H1 (cell line): ENCODE results near the gene IDH2. TPM values are rescaled to one million over a fixed set of nuclear protein-coding genes. Genes with fewer than 3 reads are reported as not detected.

ENCODE experiments used
- CTCF ChIA-PET: fragments of 300-600 bp; sonication (Branson Sonifier 250); formaldehyde crosslinking; loops from one replicate; lab custom pipeline; 2021; ENCODE audit not compliant: partially characterized antibody; lab: Charles Lee
- POLR2A ChIA-PET: fragments of 300-600 bp; sonication (Branson Sonifier 250); formaldehyde crosslinking; loops from one replicate; lab custom pipeline; 2021; ENCODE audit warnings: inconsistent platforms; ENCODE audit not compliant: partially characterized antibody; lab: Charles Lee
- DNase-seq, 2 experiments: peaks; one replicate each; pipeline versions ENCODE4 v3.0.0 to v3.0.0-alpha.2; 2010 to 2022; ENCODE audit warnings: low spot score in 2 of 2, low read depth in 1 of 2, mixed read lengths in 1 of 2
- FAIRE-seq: peaks from 2 replicates; lab custom pipeline; 2011; peaks lifted over from hg19 to GRCh38; lab: Jason Lieb, UNC
- H2AFZ ChIP-seq: 2 replicates; pipeline ENCODE4 v1.8.1; 2012; ENCODE audit warnings: low read length, inconsistent platforms
- H2AK5ac ChIP-seq: 2 replicates; pipeline ENCODE4 v1.6.1; 2013; ENCODE audit warnings: low read depth, low read length
- H2BK120ac ChIP-seq: replicated peaks from 2 replicates; pipeline ENCODE3; 2013; ENCODE audit warnings: low read depth, low read length, inconsistent platforms
- H2BK12ac ChIP-seq: 2 replicates; pipeline ENCODE4 v1.6.1; 2013; ENCODE audit warnings: low read depth, low read length
- H2BK15ac ChIP-seq: 2 replicates; pipeline ENCODE4 v1.6.1; 2013; ENCODE audit warnings: low read length
- H2BK20ac ChIP-seq: 2 replicates; pipeline ENCODE4 v1.6.1; 2013; ENCODE audit warnings: low read length
- H2BK5ac ChIP-seq: 2 replicates; pipeline ENCODE4 v1.6.1; 2013; ENCODE audit warnings: low read depth, low read length
- H3K14ac ChIP-seq: 2 replicates; pipeline ENCODE4 v1.6.1; 2013; ENCODE audit warnings: inconsistent platforms; ENCODE audit not compliant: insufficient read length
- H3K18ac ChIP-seq: 2 replicates; pipeline ENCODE4 v1.6.1; 2013; ENCODE audit warnings: low read length; ENCODE audit errors: extremely low read depth
- H3K23ac ChIP-seq: 2 replicates; pipeline ENCODE4 v1.6.1; 2013; ENCODE audit warnings: inconsistent platforms; ENCODE audit not compliant: insufficient read length
- H3K23me2 ChIP-seq: 2 replicates; pipeline ENCODE4 v1.6.1; 2013; ENCODE audit warnings: low read depth, low read length
- H3K27ac ChIP-seq: 2 replicates; pipeline ENCODE4 v1.6.1; 2011; ENCODE audit warnings: low read depth, low read length, inconsistent platforms
- H3K27me3 ChIP-seq, 4 experiments: replicated peaks in 1 of 4; 1 replicate in 1 of 4; 2 replicates in 3 of 4; pipeline versions ENCODE4 v1.6.1 to v1.8.1; 2011 to 2013; ENCODE audit warnings: low read length in 3 of 4, mild to moderate bottlenecking in 3 of 4, inconsistent platforms in 2 of 4, mixed read lengths in 2 of 4, moderate library complexity in 1 of 4; ENCODE audit not compliant: control insufficient read depth in 3 of 4, insufficient read depth in 3 of 4; ENCODE audit errors: extremely low read depth in 1 of 4
- H3K36me3 ChIP-seq, 4 experiments: 2 replicates each; pipeline versions ENCODE4 v1.6.1 to v1.8.1; 2011 to 2013; ENCODE audit warnings: mild to moderate bottlenecking in 4 of 4, low read length in 3 of 4, moderate library complexity in 2 of 4, control low read depth in 1 of 4, inconsistent platforms in 1 of 4; ENCODE audit not compliant: insufficient read depth in 4 of 4, control insufficient read depth in 2 of 4
- H3K4ac ChIP-seq: replicated peaks from 2 replicates; pipeline ENCODE3; 2013; ENCODE audit warnings: low read length, low read depth, mixed read lengths, inconsistent platforms; ENCODE audit not compliant: insufficient read length
- H3K4me1 ChIP-seq, 4 experiments: replicated peaks in 1 of 4; 1 replicate in 1 of 4; 2 replicates in 3 of 4; pipeline versions ENCODE4 v1.6.1 to v1.8.1; 2011 to 2013; ENCODE audit warnings: low read length in 3 of 4, inconsistent platforms in 2 of 4, mixed read lengths in 1 of 4; ENCODE audit not compliant: insufficient read depth in 4 of 4, control insufficient read depth in 3 of 4
- H3K4me2 ChIP-seq, 2 experiments: 2 replicates each; pipeline versions ENCODE4 v1.6.1 to v1.8.1; 2011 to 2013; ENCODE audit warnings: low read depth in 2 of 2, low read length in 2 of 2, control low read depth in 1 of 2, inconsistent platforms in 1 of 2, mild to moderate bottlenecking in 1 of 2; ENCODE audit not compliant: insufficient read depth in 1 of 2
- H3K4me3 ChIP-seq, 4 experiments: fragments of 200-600, 300-600 bp in 1 of 4; sonication (generic), shearing (Covaris generic), sonication (Bioruptor Twin) in 1 of 4; 2 replicates each; pipeline versions ENCODE4 v1.5.1 to v1.8.1; 2011 to 2016; ENCODE audit warnings: low read length in 4 of 4, low read depth in 3 of 4, control low read depth in 2 of 4, inconsistent platforms in 2 of 4, mild to moderate bottlenecking in 2 of 4, mixed read lengths in 1 of 4, moderate library complexity in 1 of 4; ENCODE audit not compliant: insufficient read depth in 2 of 4; ENCODE audit errors: extremely low read depth in 1 of 4
- H3K56ac ChIP-seq: replicated peaks from 2 replicates; pipeline ENCODE3; 2013; ENCODE audit warnings: low read depth, mild to moderate bottlenecking, mixed read lengths, low read length, inconsistent platforms; ENCODE audit not compliant: insufficient read length
- H3K79me1 ChIP-seq: 2 replicates; pipeline ENCODE4 v1.6.1; 2013; ENCODE audit warnings: low read depth, low read length, control low read depth
- H3K79me2 ChIP-seq, 2 experiments: 2 replicates each; pipeline versions ENCODE4 v1.6.1 to v1.8.1; 2012 to 2013; ENCODE audit warnings: low read length in 2 of 2, mild to moderate bottlenecking in 2 of 2, inconsistent platforms in 1 of 2; ENCODE audit not compliant: insufficient read depth in 2 of 2, control insufficient read depth in 1 of 2
- H3K9ac ChIP-seq, 4 experiments: replicated peaks in 1 of 4; 1 replicate in 1 of 4; 2 replicates in 3 of 4; pipeline versions ENCODE4 v1.6.1 to v1.8.1; 2011 to 2013; ENCODE audit warnings: low read depth in 3 of 4, low read length in 3 of 4, control low read depth in 2 of 4, mild to moderate bottlenecking in 2 of 4, moderate library complexity in 2 of 4, inconsistent platforms in 1 of 4; ENCODE audit errors: extremely low read depth in 1 of 4
- H3K9me3 ChIP-seq, 2 experiments: 2 replicates each; pipeline versions ENCODE4 v1.6.1 to v1.8.1; 2012 to 2013; ENCODE audit warnings: mild to moderate bottlenecking in 2 of 2, moderate library complexity in 2 of 2, control low read depth in 1 of 2, inconsistent platforms in 1 of 2, low read depth in 1 of 2, low read length in 1 of 2, mixed read lengths in 1 of 2; ENCODE audit not compliant: insufficient read depth in 2 of 2
- H4K20me1 ChIP-seq, 2 experiments: replicated peaks in 1 of 2; 2 replicates each; pipeline versions ENCODE3 to v1.8.1; 2011 to 2013; ENCODE audit warnings: inconsistent platforms in 2 of 2, low read length in 2 of 2, mild to moderate bottlenecking in 1 of 2; ENCODE audit not compliant: insufficient read depth in 2 of 2, control insufficient read depth in 1 of 2
- H4K5ac ChIP-seq: 2 replicates; pipeline ENCODE4 v1.6.1; 2013; ENCODE audit warnings: low read length, low read depth, mixed read lengths, inconsistent platforms; ENCODE audit not compliant: insufficient read length
- H4K8ac ChIP-seq: 2 replicates; pipeline ENCODE4 v1.8.0; 2013; ENCODE audit warnings: mild to moderate bottlenecking, moderate library complexity, low read length, inconsistent platforms; ENCODE audit not compliant: insufficient read depth; ENCODE audit errors: extremely low read depth
- H4K91ac ChIP-seq: replicated peaks from 2 replicates; pipeline ENCODE3; 2013; ENCODE audit warnings: low read length, mixed read lengths, inconsistent platforms; ENCODE audit not compliant: insufficient read length
- EZH2 ChIP-seq: fragments of 200-600 bp; sonication (generic); IDR thresholded peaks from 2 replicates; pipeline ENCODE4 v1.7.1; 2012; ENCODE audit warnings: low read depth, mild to moderate bottlenecking, moderate library complexity, low read length, inconsistent platforms; ENCODE audit not compliant: severe bottlenecking
- POLR2AphosphoS5 ChIP-seq: IDR thresholded peaks from 2 replicates; pipeline ENCODE4 v1.6.1; 2011; ENCODE audit warnings: low read depth, low read length
- SIRT6 ChIP-seq: IDR thresholded peaks from one replicate; pipeline ENCODE4 v1.7.1; 2012; ENCODE audit warnings: low read length, inconsistent platforms
- WGBS, 2 experiments: shearing (Covaris generic) in 1 of 2; methylation state at CpG; one replicate each; pipeline versions ENCODE4 v1.1.6 to v1.1.7; 2013 to 2015; ENCODE audit warnings: low lambda C conversion rate in 2 of 2, mixed read lengths in 2 of 2, inconsistent platforms in 1 of 2, low coverage in 1 of 2, missing lambda C conversion rate in 1 of 2; ENCODE audit not compliant: insufficient replicate concordance in 2 of 2, insufficient coverage in 1 of 2, insufficient read length in 1 of 2; ENCODE audit errors: extremely low coverage in 1 of 2, missing lambda C conversion rate in 1 of 2; 5-methylcytosine and 5-hydroxymethylcytosine counted together
- polyA plus RNA-seq, 7 experiments: library from polyadenylated mRNA; depleted of rRNA in 3 of 7; stranded (reverse) in 5 of 7; unstranded in 2 of 7; fragments of >200 nt in 5 of 7; fragments of 200-250 nt in 2 of 7; gene quantifications; 1 replicate in 5 of 7; 2 replicates in 1 of 7; 4 replicates in 1 of 7; pipeline versions ENCODE4 v1.2.1 to v1.2.3, GENCODE V29; 2011 to 2013; ENCODE audit warnings: missing spikeins in 2 of 7, mixed read lengths in 2 of 7
- total RNA-seq: library from RNA; stranded (reverse); fragmentation: NEBNext Ultra II Directional; extraction: Animal tissue kit (Norgen Biotek cat#: 25700); gene quantifications from 2 replicates; pipeline ENCODE4 v1.2.1, GENCODE V29; 2021

IDH2 gene
- total and polyA plus RNA-seq, 2 of the 8 experiments (the other 6 are each of a cell fraction or from before 2014, with no cell fraction given), result 64.2 to 84.6 TPM

DNA sequence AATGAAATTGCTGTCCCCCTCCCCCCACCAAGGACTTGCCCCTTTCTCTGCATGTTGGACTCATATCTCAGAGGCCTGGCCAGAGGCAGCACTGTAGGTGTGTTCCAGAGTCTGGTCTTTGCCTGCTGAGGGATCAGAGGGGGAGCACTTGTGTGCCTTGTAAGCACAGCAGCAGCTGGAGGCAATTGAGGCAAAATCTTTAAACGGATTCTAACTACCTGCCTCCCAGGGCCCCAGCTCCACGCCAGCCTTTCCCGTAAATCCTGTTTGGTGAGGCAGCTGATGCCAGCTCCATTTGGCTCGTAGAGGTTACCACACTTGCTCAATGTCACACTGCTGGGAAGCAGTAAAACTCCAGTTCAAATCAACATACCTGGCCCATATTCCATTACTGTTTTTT is 2.3 kb upstream of the IDH2 start:
- Histone ChIP-seq H3K4me1 (peaks cover 0 to 11% (median 6%) of the 10 kb centered on the region in 4 experiments; a peak in 5 of 7 replicates), H2BK15ac (no peak overlapping the region), H4K20me1 (peaks cover 0 to 7% of the 10 kb centered on the region in 2 experiments), H3K18ac (no peak overlapping the region), H4K5ac (no peak overlapping the region), H3K4ac (no peak overlapping the region), H3K27me3 (peaks cover 0 to 21% (median 13%) of the 10 kb centered on the region in 4 experiments; a peak in 6 of 7 replicates), H4K91ac (no peak overlapping the region), H3K14ac (no peak overlapping the region), H3K56ac (no peak overlapping the region), H3K79me1 (peaks cover 2% of the 10 kb centered on the region; the same call in 1 of the 2 replicates), H3K4me3 (no peak overlapping the region), H2AFZ (no peak overlapping the region), H4K8ac (no peak overlapping the region), H2BK12ac (no peak overlapping the region), H3K27ac (no peak overlapping the region), H3K9ac (peak overlapping the region in 1 of 4 experiments; percentile 27; a peak in 1 of 7 replicates), H2BK20ac (no peak overlapping the region), H3K23me2 (peaks cover 9% of the 10 kb centered on the region), H2BK120ac (no peak overlapping the region), H3K23ac (no peak overlapping the region), H3K79me2 (no peaks in the 10 kb centered on the region), H3K36me3 (no peaks in the 10 kb centered on the region), H3K4me2 (no peak overlapping the region), H2BK5ac (no peak overlapping the region), H2AK5ac (no peak overlapping the region), H3K9me3 (no peaks in the 10 kb centered on the region)
- POLR2A ChIA-PET, result interaction anchor here (1.2 kb wide), 1 partner anchor 103 kb away, joined by 3 read pairs; the partner anchor contains the start of gene ZNF710
- WGBS, 2 experiments, result 69% methylated on average over 4 of the region's 4 CpGs; no CpG with 5 or more reads in 1 of the 2 experiments
- TF ChIP-seq POLR2AphosphoS5 (no peak), EZH2 (no peak), SIRT6 (no peak)
- DNase-seq, result no peak
- CTCF ChIA-PET, result interaction anchor here (0.6 to 7.2 kb wide), 7 partner anchors 8 to 197 kb away, joined by 3 to 56 read pairs (median 3); no protein-coding TSS in a partner anchor
- FAIRE-seq, result no peak
